Measurements from ENCODE around the gene CDH22.
A peak's percentile ranks its signal among the peaks of the same experiment; 100 is the strongest.

Gene CDH22

DNA sequence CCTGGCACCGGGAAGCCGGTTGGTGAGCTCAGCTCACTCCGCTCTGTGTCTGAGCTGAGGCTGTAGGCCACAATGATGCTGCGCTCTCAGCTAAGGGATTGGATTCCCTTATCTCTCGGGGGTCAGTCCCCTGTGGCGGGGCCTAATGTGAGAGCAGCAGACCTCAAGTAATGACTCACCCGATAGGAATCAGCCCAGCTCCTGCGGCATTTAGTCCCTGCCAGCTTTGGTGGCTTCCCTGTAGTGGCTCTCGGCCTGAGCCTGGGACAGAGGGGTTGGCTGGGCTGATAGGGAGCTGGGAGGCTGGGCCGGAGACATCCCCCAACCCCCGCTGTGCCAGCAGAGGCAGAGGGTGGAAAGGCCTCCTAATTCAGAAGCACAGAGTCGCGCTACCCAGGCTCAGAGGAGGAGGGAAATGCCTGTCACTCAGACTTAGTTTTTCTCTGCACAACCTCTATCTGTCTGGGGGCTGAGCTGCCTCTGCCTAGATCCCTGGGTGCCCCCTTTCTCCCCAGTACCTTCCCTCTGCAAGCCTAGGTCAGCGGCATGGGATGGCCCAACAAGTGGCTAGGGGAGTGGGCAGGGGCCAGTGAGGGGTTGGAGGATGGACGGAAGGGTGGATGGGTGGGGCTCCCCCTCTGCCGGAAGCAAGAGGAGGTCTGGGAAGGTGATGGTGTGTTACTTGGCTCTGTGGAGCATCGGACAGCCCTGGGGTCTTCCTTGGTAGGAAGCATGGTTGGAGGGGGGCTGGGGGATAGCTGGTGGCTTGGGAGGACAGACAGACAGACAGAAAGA is 92.2 kb downstream of the CDH22 start:
- DNase-seq (ENCODE audit: low spot score): no peak

DNA sequence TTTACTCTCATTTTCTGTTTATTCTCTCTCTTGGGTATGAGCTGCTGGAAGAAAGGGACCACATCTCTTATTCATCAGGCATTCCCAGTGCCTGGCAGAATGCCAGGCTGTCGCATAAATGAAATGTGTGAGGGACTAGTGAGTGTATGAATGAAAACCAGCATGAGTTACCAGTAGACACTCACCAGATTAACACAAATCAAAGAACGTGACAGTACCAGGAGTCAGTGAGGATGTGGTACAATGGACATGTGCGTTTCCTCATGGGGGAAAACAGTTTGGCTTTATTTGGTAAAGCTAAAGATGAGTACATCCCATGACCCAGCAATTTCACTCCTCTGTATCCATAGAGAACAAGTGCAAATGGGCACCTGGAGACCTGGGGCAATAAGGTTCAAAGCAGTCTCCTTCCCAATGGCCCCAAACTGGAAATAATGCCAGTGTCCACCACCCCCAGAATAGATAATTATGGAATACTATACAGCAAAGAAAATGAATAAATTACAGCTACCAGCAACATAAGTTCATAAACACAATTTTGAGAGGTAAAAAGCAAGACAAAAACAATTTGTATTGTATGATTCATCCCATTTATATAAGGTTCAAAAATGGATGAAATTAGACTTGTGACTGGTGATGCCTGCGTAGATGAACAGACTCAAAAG is 93.3 kb downstream of the CDH22 start:
- no peak for DNase-seq (ENCODE audit: low spot score)

DNA sequence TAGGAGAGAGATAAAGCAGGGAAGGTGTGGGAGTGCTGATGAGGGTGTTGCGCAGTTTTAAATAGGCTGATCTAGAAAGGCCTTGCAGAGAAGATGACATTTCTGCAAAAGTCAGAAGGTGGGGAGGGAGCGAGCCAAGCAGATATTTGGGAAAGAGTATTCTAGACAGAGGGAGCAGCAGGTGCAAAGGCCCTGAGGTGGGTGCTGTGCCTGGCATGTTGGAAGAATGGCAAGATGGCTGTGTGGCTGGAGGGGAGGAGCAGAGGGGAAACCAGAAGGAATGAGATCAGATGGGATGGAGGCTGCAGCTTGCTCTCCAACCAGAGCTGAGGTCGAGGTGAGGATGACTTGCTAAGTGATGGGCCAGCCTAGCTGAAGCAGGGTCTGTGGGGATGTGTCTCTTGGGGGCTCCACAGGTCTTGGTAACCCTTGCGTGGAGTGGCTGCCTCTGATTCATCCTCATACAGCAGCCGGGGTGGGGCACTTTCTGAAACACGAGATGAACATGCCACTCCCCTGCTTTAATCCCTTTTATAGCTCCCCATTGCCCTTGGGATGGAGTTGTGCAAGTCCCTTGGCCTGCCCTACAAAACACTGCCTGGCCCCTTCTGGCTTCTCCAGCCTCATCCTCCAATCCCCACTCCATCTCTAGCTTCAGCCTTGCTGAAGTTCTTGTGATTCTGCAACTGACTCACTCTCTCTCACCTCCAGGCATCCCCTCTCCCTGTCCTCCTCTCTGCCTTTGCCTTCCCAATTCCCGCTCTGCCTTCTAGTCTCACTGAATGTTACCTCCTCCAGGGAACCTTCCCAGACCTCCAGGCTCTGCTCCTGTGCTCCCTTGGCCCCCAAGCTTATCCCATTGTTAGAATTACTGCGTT is 94.1 kb downstream of the CDH22 start:
- DNase-seq (ENCODE audit: low spot score): no peak

DNA sequence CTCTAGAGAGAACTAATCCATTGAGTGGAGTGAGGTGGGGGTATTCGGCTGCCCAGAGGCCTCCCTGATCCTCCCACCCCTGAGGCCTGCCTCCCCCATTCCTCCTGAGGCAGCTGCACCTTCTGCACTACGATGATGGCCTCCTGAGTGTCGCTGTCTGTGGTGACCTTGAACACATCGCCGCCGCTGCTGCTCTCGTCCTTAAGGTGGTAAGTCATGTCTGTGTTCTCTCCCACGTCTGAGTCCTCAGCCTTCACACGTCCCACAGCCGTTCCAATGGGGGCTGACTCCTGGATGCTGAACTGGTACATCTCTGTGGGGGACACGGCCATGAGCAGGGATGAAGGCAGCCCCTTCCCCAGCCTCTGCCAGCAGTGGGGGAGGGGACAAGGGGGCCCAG is 95.4 kb downstream of the CDH22 start:
- DNase-seq (ENCODE audit: low spot score): no peak

DNA sequence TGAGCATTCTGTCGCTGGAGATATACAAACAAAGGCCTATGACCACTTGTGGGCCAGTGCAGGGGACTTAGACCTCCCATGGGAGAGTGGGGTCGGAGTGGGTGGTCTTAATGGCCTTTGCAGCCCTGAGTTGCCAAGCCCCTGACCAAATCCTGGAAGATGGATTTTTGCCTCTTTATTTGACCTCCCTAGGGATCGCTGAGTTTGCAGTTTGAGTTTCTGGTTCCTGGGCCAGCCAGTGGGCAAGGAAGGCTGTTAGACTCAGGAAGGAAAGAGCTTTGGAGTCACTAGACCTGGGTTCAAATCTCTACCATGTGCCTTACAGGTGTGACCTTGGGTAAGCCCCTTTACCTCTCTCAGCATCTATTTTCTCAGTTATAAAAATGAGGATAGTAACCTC is 96.0 kb downstream of the CDH22 start:
- no peak for DNase-seq (ENCODE audit: low spot score)

DNA sequence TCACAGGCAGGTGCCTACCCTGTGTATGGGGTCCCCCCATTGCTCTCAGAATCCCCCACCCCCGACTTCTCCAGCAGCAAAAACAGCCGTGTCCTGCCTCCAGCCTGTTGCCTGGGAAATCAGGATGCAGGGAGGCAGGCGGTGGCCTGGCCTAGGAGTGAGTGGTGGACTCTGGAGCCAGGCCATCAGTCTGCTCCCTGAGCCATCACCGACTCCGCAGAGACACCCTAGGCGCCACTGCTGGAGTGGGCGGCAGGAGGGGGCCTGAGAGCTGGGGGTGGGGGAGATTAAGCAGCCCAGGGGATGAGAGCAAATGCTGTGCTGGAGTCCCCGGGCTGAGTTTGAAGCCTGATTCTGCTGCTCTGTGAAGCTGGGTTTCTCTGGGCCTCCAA is 97.0 kb downstream of the CDH22 start:
- DNase-seq (ENCODE audit: low spot score): no peak

DNA sequence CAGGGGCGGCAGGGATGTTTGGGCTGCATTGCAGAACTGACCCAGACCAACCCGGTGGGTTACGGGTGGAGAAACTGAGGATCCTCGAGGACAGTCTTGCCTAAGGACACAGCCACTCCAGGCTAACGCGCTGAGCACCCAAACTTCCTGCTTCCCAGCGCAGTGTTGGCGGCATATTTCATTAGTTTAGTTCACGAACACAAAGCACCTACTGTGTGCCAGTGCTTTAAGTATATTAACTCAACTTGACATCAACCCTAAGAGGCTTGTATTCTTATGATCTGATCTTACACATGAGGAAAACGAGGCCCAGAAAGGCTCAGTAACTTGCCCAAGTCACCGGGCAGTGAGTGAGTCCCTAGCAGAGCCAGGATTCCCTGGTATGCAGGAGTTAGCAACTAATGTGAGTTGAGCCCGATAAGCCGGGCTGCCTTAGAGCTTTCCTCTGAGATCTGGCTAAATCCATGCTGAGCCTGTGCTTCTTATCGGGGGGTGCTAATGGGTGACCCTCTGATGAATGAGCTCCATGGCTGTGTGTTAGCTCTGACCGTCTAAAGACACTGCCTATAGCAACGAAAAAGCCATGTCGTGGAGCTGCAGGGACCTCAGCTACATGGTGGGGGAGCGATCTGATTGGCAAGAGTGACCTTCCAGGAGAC is 97.5 kb downstream of the CDH22 start:
- DNase-seq (ENCODE audit: low spot score): no peak

DNA sequence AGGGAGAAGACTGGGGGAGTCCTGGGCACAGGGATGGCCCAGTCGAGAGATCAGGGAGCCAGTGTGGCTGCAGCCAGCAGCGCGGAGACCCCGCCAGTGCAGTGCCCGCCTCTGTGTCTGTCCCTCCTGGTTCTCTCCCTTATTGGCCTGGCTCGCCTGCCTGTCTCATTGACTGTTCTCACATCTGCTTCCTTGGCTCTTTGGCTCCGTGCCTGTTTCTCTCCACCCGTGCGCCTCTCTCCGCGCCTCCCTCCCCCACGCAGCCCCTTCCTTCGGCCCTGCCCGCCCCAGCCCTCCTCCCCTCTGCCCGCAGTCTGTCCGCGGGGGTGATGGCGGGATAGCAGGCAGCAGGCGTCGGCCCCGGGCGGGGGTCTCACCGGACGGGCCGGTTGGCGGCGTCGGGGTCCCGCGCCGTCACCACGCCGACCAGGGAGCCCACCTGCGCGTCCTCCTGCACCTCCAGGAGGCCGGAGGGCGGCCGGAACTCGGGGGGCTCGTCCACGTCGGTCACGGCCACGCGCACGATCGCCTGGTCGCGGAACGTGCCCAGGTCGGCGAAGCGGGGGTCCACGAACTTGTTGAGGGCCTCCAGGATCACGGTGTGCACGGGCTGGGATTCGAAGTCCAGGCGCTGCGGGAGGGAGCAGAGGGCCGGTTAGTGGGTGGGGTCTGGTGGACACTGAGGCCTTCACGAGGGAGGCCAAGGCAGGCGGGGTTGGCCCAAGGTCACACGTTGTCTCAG is 98.2 kb downstream of the CDH22 start:
- DNase-seq (ENCODE audit: low spot score): no peak

DNA sequence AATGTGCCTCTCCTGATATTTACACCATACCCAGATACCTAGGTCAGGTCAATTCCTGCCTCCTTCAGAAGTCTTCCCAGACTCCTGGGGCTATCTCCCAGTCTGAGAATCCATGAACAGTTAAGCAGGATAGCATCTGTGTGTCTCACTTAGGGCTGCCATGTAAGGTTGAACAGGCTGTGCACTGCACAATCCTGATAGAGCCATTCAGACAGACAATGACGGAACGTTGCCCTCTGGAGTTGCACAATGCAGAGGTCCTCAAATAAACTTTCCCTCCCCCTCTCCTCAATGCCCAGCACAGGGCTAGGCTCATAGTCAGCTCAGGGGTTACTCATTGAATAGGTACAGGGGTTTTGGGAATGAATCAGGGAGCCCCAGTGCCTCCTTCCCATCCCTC is 100.5 kb downstream of the CDH22 start:
- DNase-seq (ENCODE audit: low spot score): no peak

DNA sequence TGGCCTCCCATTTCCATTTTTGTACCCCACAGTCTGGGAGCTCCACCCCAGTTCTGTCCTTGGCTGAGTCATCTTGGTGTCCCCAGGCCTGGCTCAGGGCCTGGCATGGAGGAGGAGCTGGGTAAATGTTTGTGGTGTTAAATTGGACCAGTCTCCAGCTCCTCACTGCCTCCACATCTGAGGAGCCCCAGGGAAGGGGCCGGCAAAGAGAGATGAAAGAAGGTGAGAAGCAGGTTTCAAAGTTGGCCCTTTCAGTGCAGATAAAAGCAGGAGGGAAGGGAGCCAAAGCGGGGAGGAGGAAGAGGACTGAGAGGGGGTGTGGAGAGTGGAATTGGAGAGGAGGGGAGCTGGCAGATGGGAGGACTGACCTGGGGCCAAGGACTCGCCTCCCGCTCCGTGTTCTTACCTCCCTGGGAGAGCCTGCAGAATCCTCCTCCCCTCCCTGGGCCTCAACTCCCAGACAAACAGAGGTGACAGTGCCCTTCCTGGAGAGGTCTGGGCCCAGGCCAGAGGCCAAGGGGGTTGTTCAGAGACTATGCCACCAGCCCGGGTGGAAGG is 101.2 kb downstream of the CDH22 start:
- DNase-seq (ENCODE audit: low spot score): no peak

DNA sequence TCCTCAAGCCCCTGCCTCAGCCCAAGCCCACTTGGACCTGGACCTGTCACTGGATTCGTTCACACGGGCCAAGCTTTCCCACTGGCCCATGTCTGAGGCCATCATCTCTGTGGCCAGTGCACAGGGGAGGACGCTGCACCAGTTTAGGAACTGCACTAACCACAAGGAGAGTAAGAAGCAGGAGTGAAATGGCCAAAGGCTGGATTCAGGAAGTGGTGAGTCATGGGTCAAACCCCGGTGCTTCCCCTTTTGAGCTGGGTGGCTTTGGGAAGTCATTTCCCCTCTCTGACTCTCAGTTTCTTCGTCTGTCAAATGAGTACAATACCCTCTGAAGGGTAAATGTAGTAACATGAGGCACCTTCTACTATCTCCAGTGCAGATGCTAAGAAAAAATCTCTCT is 102.3 kb downstream of the CDH22 start:
- peak; percentile 77 for DNase-seq (ENCODE audit: low spot score)

DNA sequence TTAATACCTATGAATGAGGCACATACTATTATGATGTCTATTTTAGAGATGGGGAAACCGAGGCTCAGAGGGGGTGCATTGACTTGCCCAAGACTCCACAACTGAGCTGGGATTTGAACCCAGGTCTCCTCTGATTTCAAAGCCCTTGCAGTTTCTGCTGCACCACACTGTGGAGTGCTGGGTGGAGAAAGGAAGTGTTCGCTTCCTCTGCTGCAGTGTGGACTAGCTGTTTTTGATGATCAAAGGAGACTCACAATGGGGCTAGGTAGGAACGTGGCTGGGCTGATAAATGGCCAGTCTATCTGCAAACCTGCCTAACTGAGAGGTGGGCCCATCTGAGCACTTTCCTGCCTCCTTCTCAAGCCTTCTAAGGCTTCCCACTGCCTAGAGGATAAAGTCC is 102.9 kb downstream of the CDH22 start:
- DNase-seq (ENCODE audit: low spot score): no peak

DNA sequence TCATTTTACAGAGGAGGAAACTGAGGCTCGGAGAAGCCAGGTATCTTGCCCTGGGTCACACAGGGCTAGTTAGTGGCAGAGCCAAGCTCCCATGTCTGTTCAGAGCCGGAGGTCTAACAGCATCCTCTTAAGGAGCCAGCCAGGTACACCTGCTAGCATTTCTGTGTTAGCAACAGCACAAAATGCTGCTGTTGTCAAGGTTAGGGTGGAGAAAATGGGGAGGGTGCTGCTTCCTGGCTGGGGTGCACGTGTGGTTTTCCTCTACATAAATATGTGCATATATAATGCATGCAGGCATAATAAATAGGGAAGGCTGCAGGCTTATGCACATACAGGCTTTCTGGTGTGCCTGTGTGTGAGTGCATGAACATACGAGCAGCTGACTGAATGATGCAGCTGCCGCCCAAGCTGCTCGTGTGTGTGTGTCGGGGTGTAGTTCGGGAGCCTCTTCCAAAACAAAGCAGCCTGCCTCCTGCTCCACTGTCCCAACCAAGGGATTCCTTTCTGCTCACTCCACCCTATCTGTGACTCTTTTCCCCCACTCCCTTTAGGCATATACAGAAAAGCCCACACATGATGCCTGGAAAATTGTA is 103.6 kb downstream of the CDH22 start:
- no peak for DNase-seq (ENCODE audit: low spot score)

DNA sequence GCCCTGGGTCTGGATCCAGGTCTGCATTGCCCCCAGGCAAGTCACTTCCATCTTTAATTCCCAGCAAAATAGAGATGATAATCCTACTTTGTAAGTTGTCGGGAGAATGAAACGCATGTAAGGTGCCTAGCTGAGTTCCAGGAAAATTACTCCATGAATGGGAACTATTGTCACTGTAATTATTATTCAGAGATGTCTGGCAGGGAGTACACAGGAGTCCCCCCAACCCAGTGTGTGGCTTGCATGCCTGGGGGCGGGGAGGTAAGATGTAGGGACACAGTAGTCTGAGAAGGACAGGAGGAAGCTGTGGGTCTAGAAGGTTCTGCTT is 104.8 kb downstream of the CDH22 start:
- no peak for DNase-seq (ENCODE audit: low spot score)

DNA sequence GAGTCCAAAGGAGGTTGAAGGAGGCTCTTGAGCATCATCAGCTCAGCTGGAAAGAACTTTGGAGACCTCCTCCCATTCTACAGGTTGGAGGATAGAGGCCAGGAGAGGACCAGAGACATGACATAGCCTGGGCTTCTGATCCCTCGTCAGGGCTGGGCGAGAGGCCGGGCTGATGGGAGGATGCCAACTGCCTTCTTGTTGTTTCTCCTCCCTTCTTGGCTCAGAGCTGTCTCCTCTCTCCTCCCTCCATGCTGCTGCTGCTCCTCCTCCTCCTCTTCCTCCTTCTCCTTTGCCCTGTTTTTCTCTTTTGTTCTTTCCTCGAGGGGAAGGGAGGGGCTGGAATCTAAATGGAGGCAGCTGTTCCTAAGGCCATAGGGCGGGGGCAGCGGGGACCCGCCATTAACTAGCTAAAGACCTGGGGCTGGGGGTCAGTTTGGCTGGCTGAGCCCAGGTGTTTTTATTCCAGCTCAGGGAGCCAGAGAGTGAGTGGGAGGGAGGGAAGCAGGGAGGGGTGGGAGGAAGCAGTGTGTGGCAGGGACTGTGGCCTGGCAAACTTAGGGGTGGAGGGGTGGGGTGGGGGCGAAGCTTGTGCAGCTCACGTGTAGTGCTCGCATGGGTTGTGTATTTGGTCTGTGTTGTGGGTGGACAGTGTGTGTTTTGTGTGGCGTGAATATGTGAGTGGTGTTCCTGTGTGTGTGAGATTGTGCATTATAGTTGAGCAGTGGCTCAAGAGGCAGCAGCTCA is 105.4 kb downstream of the CDH22 start:
- DNase-seq (ENCODE audit: low spot score): no peak

DNA sequence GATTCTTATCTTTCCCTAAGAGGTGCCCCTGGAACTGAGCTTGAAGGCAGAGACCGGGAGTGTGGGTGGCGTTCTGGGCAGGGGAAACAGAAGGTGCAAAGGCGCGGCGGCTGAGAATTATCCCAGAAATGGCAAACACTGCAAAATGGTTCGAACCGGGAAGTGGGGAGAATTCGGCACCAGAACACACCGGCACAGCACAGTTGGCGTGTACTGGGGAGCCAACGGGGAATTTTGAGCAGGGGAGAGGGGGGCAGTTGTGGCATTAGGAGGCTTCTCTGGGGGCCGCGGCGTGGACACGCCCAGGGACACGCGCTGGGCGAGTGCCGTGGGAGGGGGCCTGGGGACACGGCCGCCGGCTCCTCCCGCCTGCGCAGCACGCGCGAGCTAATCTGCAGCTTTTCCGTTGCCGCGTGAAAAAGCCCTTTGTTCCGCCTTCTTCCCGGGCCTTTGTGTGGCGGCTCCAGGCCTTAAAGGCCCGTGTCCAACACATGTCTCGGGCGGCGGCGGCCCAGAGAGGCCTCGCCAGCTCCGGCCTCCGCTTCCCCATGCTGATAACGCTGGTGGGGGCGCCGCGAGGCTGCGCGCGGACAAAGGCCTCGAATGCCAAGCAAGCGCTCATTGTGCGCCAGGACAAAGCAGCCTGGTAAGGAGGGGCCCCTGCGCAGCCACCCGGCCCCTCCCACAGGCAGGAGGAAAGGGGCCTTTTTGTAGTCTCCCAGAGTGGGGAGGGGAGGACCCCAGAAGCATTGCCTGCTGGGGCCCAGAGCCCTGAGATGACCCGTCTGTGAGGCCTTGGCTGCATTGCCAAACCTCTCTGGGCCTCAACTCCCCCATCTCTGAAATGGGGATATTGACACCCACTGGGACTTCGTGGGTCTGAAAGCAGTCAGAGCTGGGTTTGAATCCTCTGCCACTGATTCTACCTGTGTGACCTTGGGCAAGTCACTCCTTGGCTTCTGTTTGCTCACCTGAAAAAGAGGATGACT is 107.4 kb downstream of the CDH22 start:
- DNase-seq (ENCODE audit: low spot score): peak; percentile 72

DNA sequence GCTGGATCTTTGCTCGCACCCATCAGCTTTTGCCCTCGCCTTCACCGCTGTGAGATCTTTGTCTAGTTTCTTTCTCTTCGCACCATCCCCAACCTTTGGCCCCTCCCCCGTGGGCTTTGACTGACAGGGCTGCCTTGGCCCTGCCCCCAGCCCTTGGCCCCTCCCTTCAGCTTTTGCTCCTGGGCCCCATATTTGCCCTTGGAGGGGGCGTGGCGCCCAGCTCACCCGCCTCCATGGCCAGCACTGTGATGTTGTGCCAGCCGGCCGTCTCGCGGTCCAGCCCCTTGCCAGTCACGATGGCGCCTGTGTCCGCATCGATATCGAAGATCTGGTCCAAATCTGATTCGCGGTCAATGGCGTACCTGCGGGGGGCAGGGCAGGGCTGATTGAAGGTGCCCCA is 109.1 kb downstream of the CDH22 start:
- no peak for DNase-seq (ENCODE audit: low spot score)

DNA sequence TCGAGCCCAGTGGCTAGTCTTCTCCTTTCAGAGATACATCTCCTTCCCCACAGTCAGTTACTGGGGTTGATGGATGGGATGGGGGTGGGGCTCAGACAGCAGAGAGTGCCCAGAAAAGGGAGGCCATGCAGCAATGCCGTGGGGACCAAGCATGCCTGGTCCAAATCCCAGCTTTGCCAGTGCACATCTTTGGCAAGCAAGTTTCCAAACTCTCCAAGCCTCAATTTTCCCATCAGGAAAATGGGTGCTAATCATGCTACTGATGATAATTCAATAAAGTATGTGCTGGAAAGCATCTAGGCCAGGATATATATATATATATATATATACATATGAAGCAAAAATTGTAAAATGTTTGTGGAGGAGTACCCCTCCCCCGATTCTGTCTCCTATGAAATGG is 111.3 kb downstream of the CDH22 start:
- DNase-seq (ENCODE audit: low spot score): no peak

Measured in pons (tissue), 1 donor.